Activated CD8-positive, alpha-beta T cell treated with anti-CD3 and anti-CD28 coated beads, Interleukin-2, amount 10 ng/mL, durations not matched to agents 7 days and 5 days (primary cell): Measurements from ENCODE around the gene IMPDH1. TPM values are rescaled to one million over a fixed set of nuclear protein-coding genes. Genes with fewer than 3 reads are reported as not detected.

Source experiments
- ATAC-seq: fragments of 150-1000 bp; cut with Tn5 transposase; one replicate; pipeline ENCODE4 v1.10.0; 2021; ENCODE audit warnings: moderate library complexity
- CTCF ChIA-PET: fragments of 350-600 bp; sonication (Branson Sonifier 250); formaldehyde crosslinking; loops from one replicate; lab custom pipeline; 2021; ENCODE audit warnings: antibody characterized with exemption; lab: Charles Lee
- POLR2A ChIA-PET: fragments of 350-600 bp; sonication (Branson Sonifier 250); formaldehyde crosslinking; loops from one replicate; lab custom pipeline; 2021; ENCODE audit warnings: antibody characterized with exemption; lab: Charles Lee
- DNase-seq: peaks from one replicate; pipeline ENCODE4 v3.0.0-alpha.2; 2020
- H3K27ac Mint-ChIP-seq: one replicate; pipeline ENCODE4 v1.8.0; 2021; ENCODE audit warnings: mild to moderate bottlenecking, mixed read lengths
- H3K27me3 Mint-ChIP-seq: one replicate; pipeline ENCODE4 v1.8.0; 2021; ENCODE audit warnings: low read depth, mixed read lengths
- H3K36me3 Mint-ChIP-seq: one replicate; pipeline ENCODE4 v1.8.0; 2021; ENCODE audit warnings: low read depth, mixed read lengths
- H3K4me1 Mint-ChIP-seq: one replicate; pipeline ENCODE4 v1.8.0; 2021; ENCODE audit warnings: low read depth, mixed read lengths
- H3K4me3 Mint-ChIP-seq: one replicate; pipeline ENCODE4 v1.8.0; 2021; ENCODE audit warnings: mild to moderate bottlenecking, mixed read lengths
- H3K9me3 Mint-ChIP-seq: one replicate; pipeline ENCODE4 v1.8.0; 2022; ENCODE audit warnings: mixed read lengths; ENCODE audit not compliant: insufficient read depth
- total RNA-seq, 2 experiments: library from RNA; stranded (reverse); gene quantifications; one replicate each; pipeline ENCODE4 v1.2.3, GENCODE V29; 2021

IMPDH1 gene
- total RNA-seq, 2 experiments from 2014 or later, result 75.3 to 80.8 TPM

DNA sequence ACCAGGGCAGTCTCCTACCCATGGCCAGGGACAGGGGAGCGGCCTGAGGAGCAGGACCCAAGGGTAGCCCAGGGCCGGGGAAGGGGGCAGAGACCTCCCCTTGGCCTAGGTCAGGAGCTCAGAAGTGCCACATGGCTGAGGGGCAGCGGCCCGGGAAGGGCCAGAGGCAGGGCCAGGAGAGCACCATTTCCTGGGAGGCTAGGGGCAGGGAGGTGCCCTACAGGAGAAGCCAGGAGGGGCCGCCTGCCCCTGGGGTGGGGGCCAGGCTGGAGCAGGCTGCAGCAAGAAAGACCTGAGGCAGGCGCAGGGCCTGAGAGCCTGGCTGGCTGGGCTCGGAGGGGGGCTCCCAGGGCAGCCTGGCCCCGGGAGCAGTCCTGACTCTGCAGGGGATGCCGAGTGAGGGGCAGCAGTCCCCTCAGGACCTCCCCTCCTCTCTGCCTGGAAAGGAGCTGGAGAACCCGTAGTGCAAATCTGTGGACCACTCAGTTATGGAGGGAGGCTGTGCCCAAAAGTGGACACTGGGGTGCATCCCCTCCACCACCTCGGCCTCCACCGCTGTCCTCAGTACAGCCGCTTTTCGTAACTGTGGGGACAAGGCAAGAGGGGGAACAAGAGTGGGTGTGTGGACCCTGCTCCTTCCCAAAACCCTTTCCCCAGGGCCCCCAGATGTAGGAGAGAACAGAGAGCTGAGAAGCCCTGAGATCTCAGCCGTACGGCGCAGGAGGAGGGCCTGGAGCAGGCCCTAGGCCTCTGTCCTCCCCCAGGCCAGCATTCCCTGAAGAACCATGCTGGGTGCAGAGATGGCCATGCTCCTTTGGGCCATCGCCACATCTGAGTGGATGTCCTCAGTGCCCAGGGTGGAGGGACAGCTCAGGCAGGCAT lies 17.1 kb downstream of the IMPDH1 start:
- no peaks in the 10 kb centered on the region for H3K9me3 Mint-ChIP-seq
- H3K27me3 Mint-ChIP-seq, result peaks cover 4% of the 10 kb centered on the region
- peaks cover 15% of the 10 kb centered on the region for H3K36me3 Mint-ChIP-seq
- H3K4me1 Mint-ChIP-seq, result no peaks in the 10 kb centered on the region
- ATAC-seq (no peak), DNase-seq (no peak)
- POLR2A ChIA-PET, result no interaction called here
- CTCF ChIA-PET, result interaction anchor here (9.7 kb wide), 1 partner anchor 33 kb away, joined by 84 read pairs; no protein-coding TSS in a partner anchor
- no peak overlapping the region for H3K4me3 Mint-ChIP-seq
- no peak overlapping the region for H3K27ac Mint-ChIP-seq

DNA sequence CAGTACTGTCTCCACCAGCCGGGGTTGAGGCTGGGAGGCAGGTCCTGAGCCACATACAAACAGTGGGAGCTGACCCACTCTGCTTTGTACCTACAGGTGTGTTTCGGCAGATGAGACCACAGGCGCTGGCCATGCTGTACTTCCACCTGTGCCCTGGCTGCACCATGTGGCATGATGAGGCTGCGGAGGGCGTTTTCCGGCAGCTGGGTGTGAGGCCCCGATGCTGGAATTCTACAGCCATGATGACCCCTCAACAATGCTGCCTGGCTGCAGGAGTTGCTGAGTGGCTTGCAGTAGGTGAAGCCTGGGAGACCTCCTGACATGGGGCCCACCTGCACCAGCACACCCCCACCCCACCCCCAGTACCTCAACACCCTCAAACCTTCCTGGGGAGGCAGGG lies 18.0 kb downstream of the IMPDH1 start:
- H3K4me3 Mint-ChIP-seq, result no peak overlapping the region
- ATAC-seq, result no peak
- H3K4me1 Mint-ChIP-seq, result peaks cover 2% of the 10 kb centered on the region
- no peaks in the 10 kb centered on the region for H3K9me3 Mint-ChIP-seq
- ChIA-PET POLR2A (no interaction called here), CTCF (interaction anchor here (9.7 to 11.9 kb wide), 2 partner anchors 34 to 44 kb away, joined by 84 to 258 read pairs; partner anchors contain the start of gene RBM28)
- peaks cover 9% of the 10 kb centered on the region for H3K36me3 Mint-ChIP-seq
- H3K27ac Mint-ChIP-seq, result no peak overlapping the region
- DNase-seq, result no peak
- H3K27me3 Mint-ChIP-seq, result peaks cover 4% of the 10 kb centered on the region

DNA sequence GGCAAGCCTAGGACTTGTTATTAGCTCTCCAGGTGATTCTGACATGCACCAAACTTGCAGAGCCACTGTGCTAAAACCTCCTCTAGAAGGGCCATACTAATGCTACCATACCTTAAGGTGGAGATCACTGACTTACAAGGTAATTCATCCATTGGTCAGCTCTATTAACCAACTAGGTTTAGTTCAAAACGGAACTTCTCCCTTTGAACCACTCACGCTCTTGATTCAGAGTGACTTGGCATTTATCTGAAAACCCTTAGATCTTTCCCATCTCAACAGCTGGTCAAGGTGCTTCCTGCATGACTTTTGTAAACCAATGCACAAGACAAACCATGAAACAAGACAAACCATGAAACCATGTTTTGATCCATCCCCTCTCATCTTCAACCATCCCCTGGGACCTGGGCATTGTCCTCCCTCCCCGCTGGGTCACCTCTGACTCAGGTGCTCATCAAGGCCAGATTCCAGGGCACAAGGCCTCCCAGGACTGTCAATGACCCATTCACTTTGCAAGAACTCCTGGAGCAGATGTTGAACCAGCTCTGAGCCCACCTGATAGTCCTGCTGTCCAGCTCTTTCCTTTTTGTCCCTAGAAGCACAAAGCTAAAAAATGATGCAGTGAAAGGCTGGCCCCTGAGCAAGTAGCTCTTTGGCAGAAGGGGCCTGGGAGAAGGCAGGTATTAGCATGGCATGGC lies 18.8 kb downstream of the IMPDH1 start:
- peaks cover 2% of the 10 kb centered on the region for H3K4me1 Mint-ChIP-seq
- ChIA-PET CTCF (interaction anchor here (1.0 to 11.9 kb wide), 4 partner anchors 10 to 43 kb away, joined by 3 to 258 read pairs (median 46); partner anchors contain the start of gene RBM28), POLR2A (no interaction called here)
- peaks cover 2% of the 10 kb centered on the region for H3K36me3 Mint-ChIP-seq
- H3K27me3 Mint-ChIP-seq, result peaks cover 4% of the 10 kb centered on the region
- no peak for DNase-seq
- no peak overlapping the region for H3K4me3 Mint-ChIP-seq
- no peaks in the 10 kb centered on the region for H3K9me3 Mint-ChIP-seq
- ATAC-seq, result no peak
- H3K27ac Mint-ChIP-seq, result peak overlapping the region; percentile 34

DNA sequence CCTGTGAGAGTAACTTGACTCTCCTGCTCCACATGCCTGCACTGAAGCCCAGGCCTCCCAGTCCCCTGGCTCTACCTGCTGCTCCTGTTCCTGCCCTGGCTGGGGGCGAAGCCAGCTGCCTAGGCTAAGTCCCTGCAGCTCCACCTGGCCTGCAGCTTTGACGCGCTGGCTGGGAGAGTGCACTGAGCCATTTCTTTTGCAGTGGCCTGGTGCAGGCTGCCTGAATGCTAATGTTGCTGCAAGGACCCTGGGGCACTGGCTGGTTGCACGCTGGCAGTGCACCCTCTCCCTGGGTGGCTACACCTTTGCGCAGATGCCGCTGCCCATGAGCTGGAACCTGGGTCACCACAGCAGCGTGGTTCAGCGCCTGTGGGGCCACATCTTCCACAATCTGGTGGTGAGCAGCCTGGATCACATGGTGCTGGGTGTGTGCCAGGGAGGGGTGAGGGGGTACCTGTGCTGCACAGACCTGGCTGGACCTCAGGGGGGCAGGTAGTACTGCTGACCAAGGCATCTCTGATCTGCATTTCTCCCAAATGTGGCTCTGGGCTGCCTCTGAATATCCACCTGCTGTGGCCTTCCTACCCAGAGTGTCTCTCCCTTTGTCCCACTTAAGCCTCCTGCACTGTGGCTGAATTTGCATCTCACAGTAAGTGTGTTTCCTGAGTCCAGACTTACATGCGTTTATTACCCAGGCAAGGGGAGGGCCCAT lies 20.0 kb downstream of the IMPDH1 start:
- H3K27me3 Mint-ChIP-seq, result peaks cover 4% of the 10 kb centered on the region
- POLR2A ChIA-PET, result interaction anchor here (1.3 kb wide), 1 partner anchor 42 kb away, joined by 4 read pairs; no protein-coding TSS in a partner anchor
- DNase-seq (no peak), ATAC-seq (no peak)
- H3K36me3 Mint-ChIP-seq, result peaks cover 2% of the 10 kb centered on the region
- no peak overlapping the region for H3K4me3 Mint-ChIP-seq
- no peaks in the 10 kb centered on the region for H3K9me3 Mint-ChIP-seq
- CTCF ChIA-PET, result interaction anchor here (1.1 to 11.9 kb wide), 9 partner anchors 8 to 71 kb away, joined by 3 to 258 read pairs (median 7); partner anchors contain the start of gene RBM28
- H3K27ac Mint-ChIP-seq, result no peak overlapping the region
- peaks cover 2% of the 10 kb centered on the region for H3K4me1 Mint-ChIP-seq

DNA sequence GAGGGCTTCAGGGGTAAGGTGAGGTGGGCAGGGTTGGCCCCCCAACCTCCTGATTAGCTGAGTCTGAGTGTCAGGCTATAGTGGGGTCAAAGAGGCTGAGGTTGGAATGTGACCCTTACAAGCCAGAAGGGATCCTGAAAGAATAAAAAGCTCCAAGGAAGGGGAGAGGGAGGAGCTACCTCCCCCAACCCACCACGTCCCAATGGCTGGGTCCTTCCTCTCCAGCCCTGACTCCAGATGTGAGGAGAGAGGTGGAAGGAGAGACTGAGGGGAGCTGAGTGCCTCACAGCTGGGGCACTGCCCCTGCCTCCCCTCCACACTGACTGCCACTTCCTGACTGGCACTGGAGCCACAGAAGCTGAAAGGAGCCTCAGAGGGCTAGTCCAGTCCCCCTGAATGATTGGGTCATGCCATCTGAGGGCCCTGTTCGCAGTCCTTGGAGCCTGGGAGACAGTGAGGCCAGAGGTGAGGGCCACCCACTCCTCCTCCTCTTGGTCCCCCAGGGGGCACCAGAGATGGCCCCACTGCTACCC lies 20.6 kb downstream of the IMPDH1 start:
- DNase-seq (no peak), ATAC-seq (no peak)
- H3K4me1 Mint-ChIP-seq, result peaks cover 2% of the 10 kb centered on the region
- no peak overlapping the region for H3K27ac Mint-ChIP-seq
- ChIA-PET CTCF (interaction anchor here (1.1 to 11.9 kb wide), 10 partner anchors 8 to 682 kb away, joined by 3 to 258 read pairs (median 6); partner anchors contain the start of gene RBM28), POLR2A (interaction anchor here (1.3 kb wide), 1 partner anchor 42 kb away, joined by 4 read pairs; no protein-coding TSS in a partner anchor)
- peaks cover 2% of the 10 kb centered on the region for H3K36me3 Mint-ChIP-seq
- H3K9me3 Mint-ChIP-seq, result no peaks in the 10 kb centered on the region
- no peak overlapping the region for H3K4me3 Mint-ChIP-seq
- peaks cover 4% of the 10 kb centered on the region for H3K27me3 Mint-ChIP-seq

DNA sequence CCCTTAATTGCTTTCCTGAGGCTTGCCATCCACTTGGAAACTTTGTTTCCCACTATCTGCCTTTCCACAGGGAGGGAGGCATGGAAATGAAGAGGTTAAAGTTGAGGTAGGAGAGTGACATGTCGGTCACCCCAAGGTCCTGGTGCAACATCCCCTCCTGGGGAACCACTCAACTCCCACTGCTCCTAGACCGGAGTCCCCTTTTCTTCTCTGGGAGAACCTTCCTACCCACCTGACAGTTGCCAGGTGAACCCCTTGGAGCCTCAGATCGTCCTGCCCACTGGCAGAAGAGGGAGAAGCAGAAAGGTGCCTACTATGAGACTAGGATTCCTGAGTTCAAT lies 21.7 kb downstream of the IMPDH1 start:
- H3K27ac Mint-ChIP-seq, result no peak overlapping the region
- peaks cover 4% of the 10 kb centered on the region for H3K27me3 Mint-ChIP-seq
- peaks cover 2% of the 10 kb centered on the region for H3K36me3 Mint-ChIP-seq
- DNase-seq, result no peak
- ChIA-PET POLR2A (no interaction called here), CTCF (interaction anchor here (0.6 to 11.9 kb wide), 32 partner anchors 9 to 681 kb away, joined by 3 to 258 read pairs (median 5); partner anchors contain the start of genes CALU, HILPDA and RBM28)
- no peaks in the 10 kb centered on the region for H3K9me3 Mint-ChIP-seq
- ATAC-seq, result no peak
- H3K4me3 Mint-ChIP-seq, result no peak overlapping the region
- H3K4me1 Mint-ChIP-seq, result peaks cover 2% of the 10 kb centered on the region

DNA sequence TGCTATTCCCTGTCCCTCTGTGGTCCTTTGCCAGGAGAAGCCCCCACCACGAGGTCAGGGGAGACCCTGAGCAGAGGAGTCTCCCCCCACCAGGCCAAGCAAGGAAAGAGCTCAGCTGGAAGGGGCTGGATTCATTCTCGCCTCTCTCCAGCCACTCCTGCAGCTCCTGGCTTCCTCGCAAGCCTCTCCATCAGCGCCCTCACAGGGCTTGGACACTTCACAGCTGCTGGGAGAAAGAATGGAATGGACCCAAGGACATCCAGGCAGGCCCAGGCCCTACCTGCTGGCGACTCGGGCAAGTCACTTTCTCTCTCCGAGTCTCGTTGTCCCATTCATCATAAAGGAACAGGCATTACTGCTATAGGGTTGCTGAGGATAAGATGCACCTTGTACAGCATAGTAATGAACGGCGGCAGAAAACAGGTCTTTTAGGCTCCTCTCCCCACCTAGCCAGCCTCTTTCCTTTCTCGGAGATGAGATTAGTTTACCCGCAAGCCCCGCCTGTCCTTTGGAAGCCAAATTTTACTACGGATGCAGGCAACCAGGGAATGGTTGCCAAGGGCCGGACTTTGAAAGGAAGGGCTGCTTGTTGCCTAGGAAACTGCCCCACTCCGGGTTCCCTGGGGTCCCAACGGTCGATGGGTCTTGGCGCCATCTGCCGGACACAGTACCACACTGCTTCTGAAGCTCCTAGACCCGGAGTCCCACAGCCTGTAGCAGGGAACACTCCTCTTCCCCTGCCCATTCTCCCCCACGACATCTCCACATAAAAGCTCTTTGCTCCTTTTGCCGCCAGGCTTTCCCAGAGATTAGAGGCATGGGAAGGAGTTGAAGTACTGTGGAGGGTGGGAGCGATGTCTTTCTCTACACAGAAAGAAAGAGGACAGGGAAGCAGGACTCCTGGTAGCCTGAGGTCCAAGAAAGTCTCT lies 22.3 kb downstream of the IMPDH1 start:
- Mint-ChIP-seq H3K4me3 (no peak overlapping the region), H3K27ac (no peak overlapping the region), H3K9me3 (no peaks in the 10 kb centered on the region), H3K27me3 (peaks cover 4% of the 10 kb centered on the region), H3K36me3 (peaks cover 2% of the 10 kb centered on the region), H3K4me1 (peaks cover 2% of the 10 kb centered on the region)
- POLR2A ChIA-PET, result no interaction called here
- CTCF ChIA-PET, result interaction anchor here (0.6 to 11.9 kb wide), 36 partner anchors 8 to 680 kb away, joined by 3 to 258 read pairs (median 4); partner anchors contain the start of genes CALU, HILPDA and RBM28
- ATAC-seq (peak; percentile 84), DNase-seq (peak; percentile 78)

DNA sequence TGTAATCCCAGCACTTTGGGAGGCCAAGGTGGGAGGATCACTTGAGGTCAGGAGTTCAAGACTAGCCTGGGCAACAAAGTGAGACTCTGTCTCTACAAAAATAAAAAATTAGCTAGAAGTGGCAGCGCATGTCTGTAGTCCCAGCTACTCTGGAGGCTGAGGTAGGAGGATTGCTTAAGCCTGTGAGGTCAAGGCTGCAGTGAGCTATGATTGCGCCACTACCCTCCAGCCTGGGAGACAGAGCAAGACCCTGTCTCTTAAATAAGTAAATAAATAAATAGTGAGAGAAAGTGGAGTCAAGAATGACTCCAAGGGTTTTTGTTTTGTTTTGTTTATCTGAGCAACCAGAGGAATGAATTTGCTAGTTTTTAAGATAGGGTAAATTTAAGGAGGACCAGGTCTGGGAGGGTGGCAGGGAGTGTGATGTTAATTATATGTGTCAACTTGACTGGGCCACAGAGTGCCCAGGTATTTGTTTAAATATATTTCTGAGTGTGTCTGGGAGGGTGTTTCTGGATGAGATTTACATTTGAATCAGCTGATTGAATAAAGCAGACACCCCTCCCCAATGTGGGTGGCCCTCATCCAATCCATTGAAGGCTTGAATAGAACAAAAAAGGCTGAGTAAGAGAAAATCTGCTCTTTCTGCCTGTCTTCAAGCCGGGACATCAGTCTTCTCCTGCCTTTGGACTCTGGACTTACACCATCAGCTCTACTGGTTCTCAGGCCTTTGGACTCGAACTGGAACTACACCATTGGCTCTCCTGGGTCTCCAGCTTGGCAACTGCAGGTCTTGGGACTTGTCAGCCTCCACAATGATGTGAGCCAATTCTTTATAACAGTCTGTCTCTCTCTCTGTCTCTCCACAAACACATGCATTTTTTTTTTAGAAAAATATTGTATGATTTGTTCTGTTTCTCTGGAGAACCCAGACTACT lies 23.5 kb downstream of the IMPDH1 start:
- H3K27me3 Mint-ChIP-seq, result peaks cover 4% of the 10 kb centered on the region

DNA sequence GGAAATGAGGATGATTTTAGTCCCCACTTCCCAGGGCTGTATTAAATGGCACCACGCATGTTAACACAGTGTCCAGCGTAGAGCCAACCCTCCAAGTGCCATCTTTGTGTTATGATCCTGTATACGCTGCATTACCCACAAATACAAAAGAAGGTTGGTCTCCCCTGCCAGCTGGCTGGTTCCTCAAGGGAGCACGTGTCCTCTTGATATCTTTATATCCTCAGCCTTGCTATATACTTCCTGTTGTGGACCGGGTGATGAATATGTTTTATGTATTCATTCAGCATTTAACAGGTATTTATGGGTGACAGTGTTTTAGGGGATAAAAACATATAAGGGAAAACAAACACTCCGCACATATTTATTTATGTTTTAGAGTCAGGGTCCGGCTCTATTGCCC lies 25.1 kb downstream of the IMPDH1 start:
- Mint-ChIP-seq H3K27me3 (peaks cover 4% of the 10 kb centered on the region), H3K4me1 (peaks cover 2% of the 10 kb centered on the region), H3K4me3 (no peak overlapping the region), H3K36me3 (no peaks in the 10 kb centered on the region), H3K9me3 (no peaks in the 10 kb centered on the region), H3K27ac (no peak overlapping the region)
- ChIA-PET CTCF (interaction anchor here (0.7 to 11.9 kb wide), 3 partner anchors 13 to 41 kb away, joined by 3 to 258 read pairs (median 84); partner anchors contain the start of gene RBM28), POLR2A (no interaction called here)
- DNase-seq (no peak), ATAC-seq (no peak)

More for the DNA sequence above, 23.5 kb downstream of the IMPDH1 start:
- peaks cover 2% of the 10 kb centered on the region for H3K4me1 Mint-ChIP-seq
- H3K27ac Mint-ChIP-seq, result no peak overlapping the region
- H3K9me3 Mint-ChIP-seq, result no peaks in the 10 kb centered on the region
- ChIA-PET CTCF (interaction anchor here (0.5 to 11.9 kb wide), 19 partner anchors 8 to 648 kb away, joined by 3 to 258 read pairs (median 9); partner anchors contain the start of gene RBM28), POLR2A (no interaction called here)
- DNase-seq (no peak), ATAC-seq (no peak)
- H3K4me3 Mint-ChIP-seq, result no peak overlapping the region
- H3K36me3 Mint-ChIP-seq, result no peaks in the 10 kb centered on the region
